HepG2 (cell line): ENCODE results near the gene MTHFD2. TPM values are rescaled to one million over a fixed set of nuclear protein-coding genes. Genes with fewer than 3 reads are reported as not detected.

Experiments used
- ARNTL ChIP-seq: sonication (generic); formaldehyde crosslinking; IDR thresholded peaks from 2 replicates; pipeline ENCODE4 v1.4.0; 2020; ENCODE audit warnings: mild to moderate bottlenecking, missing genetic modification reagents
- BCL6 ChIP-seq: IDR thresholded peaks from 2 replicates; pipeline ENCODE4 v1.6.1; 2016; ENCODE audit warnings: missing genetic modification reagents, missing compliant biosample characterization
- DNMT3B ChIP-seq: conservative IDR thresholded peaks from 2 replicates; pipeline ENCODE4 v1.6.1; 2016; ENCODE audit warnings: missing biosample characterization, control low read depth
- ELF3 ChIP-seq: IDR thresholded peaks from 2 replicates; pipeline ENCODE4 v1.6.1; 2016; ENCODE audit warnings: missing genetic modification reagents, missing compliant biosample characterization
- EP300 ChIP-seq, 3 experiments: sonication (generic) in 1 of 3; formaldehyde crosslinking in 1 of 3; IDR thresholded peaks; 2 replicates each; pipeline versions ENCODE4 v1.5.1 to v1.6.1; 2011 to 2020; ENCODE audit warnings: low read depth in 2 of 3, low read length in 2 of 3, borderline replicate concordance in 1 of 3, improper control_type of control experiment in 1 of 3, mild to moderate bottlenecking in 1 of 3, missing genetic modification reagents in 1 of 3, moderate library complexity in 1 of 3
- FOXK1 ChIP-seq: sonication (generic); formaldehyde crosslinking; IDR thresholded peaks from 2 replicates; pipeline ENCODE4 v1.4.0; 2020; ENCODE audit warnings: low read depth, missing genetic modification reagents, borderline replicate concordance
- FOXM1 ChIP-seq: sonication (generic); formaldehyde crosslinking; IDR thresholded peaks from 2 replicates; pipeline ENCODE4 v1.5.0; 2020; ENCODE audit warnings: missing genetic modification reagents
- HBP1 ChIP-seq: IDR thresholded peaks from 2 replicates; pipeline ENCODE4 v1.6.1; 2016; ENCODE audit warnings: low read depth, control low read depth
- HNRNPL ChIP-seq: fragments of 200-400 bp; formaldehyde crosslinking; IDR thresholded peaks from 2 replicates; pipeline ENCODE4 v1.6.1; 2017; ENCODE audit warnings: mild to moderate bottlenecking, low read depth, low read length
- KDM2A ChIP-seq: sonication (generic); formaldehyde crosslinking; IDR thresholded peaks from 2 replicates; pipeline ENCODE4 v1.4.0; 2020; ENCODE audit warnings: low read depth, missing genetic modification reagents, borderline replicate concordance
- KDM5A ChIP-seq: fragments of 200-600 bp; sonication (generic); IDR thresholded peaks from 2 replicates; pipeline ENCODE4 v1.7.0; 2018; ENCODE audit warnings: antibody characterized with exemption, mild to moderate bottlenecking, low read length, borderline replicate concordance
- KLF6 ChIP-seq: IDR thresholded peaks from 2 replicates; pipeline ENCODE4 v1.8.0; 2016; ENCODE audit warnings: missing biosample characterization, missing genetic modification reagents
- MED8 ChIP-seq: sonication (generic); formaldehyde crosslinking; IDR thresholded peaks from 2 replicates; pipeline ENCODE4 v1.8.1; 2023; ENCODE audit warnings: mild to moderate bottlenecking, missing genetic modification reagents; ENCODE audit not compliant: insufficient replicate concordance
- MEIS2 ChIP-seq: sonication (generic); formaldehyde crosslinking; IDR thresholded peaks from 2 replicates; pipeline ENCODE4 v1.9.0; 2021; ENCODE audit warnings: mild to moderate bottlenecking, missing genetic modification reagents
- NR2F6 ChIP-seq, 2 experiments: IDR thresholded peaks; 2 replicates each; pipeline ENCODE4 v1.6.1; 2016; ENCODE audit warnings: antibody characterized with exemption in 1 of 2, mild to moderate bottlenecking in 1 of 2
- PITX1 ChIP-seq: sonication (generic); formaldehyde crosslinking; IDR thresholded peaks from 2 replicates; pipeline ENCODE4 v1.5.1; 2020; ENCODE audit warnings: mild to moderate bottlenecking, missing genetic modification reagents
- SYNCRIP ChIP-seq: fragments of 200-400 bp; formaldehyde crosslinking; IDR thresholded peaks from 2 replicates; pipeline ENCODE4 v1.6.1; 2018; ENCODE audit warnings: mild to moderate bottlenecking, low read depth, low read length; ENCODE audit not compliant: insufficient read depth
- ZFP82 ChIP-seq: sonication (generic); formaldehyde crosslinking; IDR thresholded peaks from 2 replicates; pipeline ENCODE4 v1.5.1; 2020; ENCODE audit warnings: mild to moderate bottlenecking, missing genetic modification reagents, borderline replicate concordance
- ZNF101 ChIP-seq: sonication (generic); formaldehyde crosslinking; IDR thresholded peaks from 2 replicates; pipeline ENCODE4 v1.4.0; 2020; ENCODE audit warnings: mild to moderate bottlenecking, low read depth, missing genetic modification reagents, borderline replicate concordance
- ZNF18 ChIP-seq: sonication (generic); formaldehyde crosslinking; IDR thresholded peaks from 2 replicates; pipeline ENCODE4 v1.8.0; 2022; ENCODE audit warnings: mild to moderate bottlenecking, missing genetic modification reagents; ENCODE audit not compliant: insufficient replicate concordance
- ZNF552 ChIP-seq: sonication (generic); formaldehyde crosslinking; IDR thresholded peaks from 2 replicates; pipeline ENCODE4 v1.9.0; 2022; ENCODE audit warnings: missing genetic modification reagents, mild to moderate bottlenecking, borderline replicate concordance
- ZNF607 ChIP-seq: sonication (generic); formaldehyde crosslinking; IDR thresholded peaks from 2 replicates; pipeline ENCODE4 v1.5.1; 2020; ENCODE audit warnings: missing genetic modification reagents, mild to moderate bottlenecking, borderline replicate concordance
- polyA plus RNA-seq, 8 experiments: library from polyadenylated mRNA; depleted of rRNA in 3 of 8; stranded (reverse) in 7 of 8; unstranded in 1 of 8; fragments of >200 nt; fragmentation: Illumina TruSeq in 4 of 8; extraction: Trizol in 4 of 8; gene quantifications; 2 replicates each; pipeline versions ENCODE4 v1.2.1 to v1.2.3, GENCODE V29; 2011 to 2016; ENCODE audit warnings: low read depth in 4 of 8, missing spikeins in 1 of 8, mixed read lengths in 1 of 8; ENCODE audit not compliant: insufficient read depth in 1 of 8
- total RNA-seq, 5 experiments: library from RNA; depleted of rRNA; stranded (reverse); fragments of >200 nt; fragmentation: Illumina TruSeq; extraction: Trizol; gene quantifications; 2 replicates each; pipeline ENCODE4 v1.2.3, GENCODE V29; 2016; ENCODE audit warnings: low read depth in 1 of 5
- TF ChIP-seq, protein P1 (sequence below): sonication (generic); formaldehyde crosslinking; IDR thresholded peaks from 2 replicates; pipeline ENCODE4 v1.4.0; 2020; ENCODE audit warnings: missing genetic modification reagents, borderline replicate concordance
- TF ChIP-seq, protein P2 (sequence below): sonication (generic); formaldehyde crosslinking; IDR thresholded peaks from 2 replicates; pipeline ENCODE4 v1.5.0; 2020; ENCODE audit warnings: missing genetic modification reagents, mild to moderate bottlenecking, borderline replicate concordance

Gene MTHFD2
- total and polyA plus RNA-seq, 2 of the 13 experiments (the other 11 are each of a cell fraction or from before 2014, with no cell fraction given), result 188 to 269 TPM

DNA sequence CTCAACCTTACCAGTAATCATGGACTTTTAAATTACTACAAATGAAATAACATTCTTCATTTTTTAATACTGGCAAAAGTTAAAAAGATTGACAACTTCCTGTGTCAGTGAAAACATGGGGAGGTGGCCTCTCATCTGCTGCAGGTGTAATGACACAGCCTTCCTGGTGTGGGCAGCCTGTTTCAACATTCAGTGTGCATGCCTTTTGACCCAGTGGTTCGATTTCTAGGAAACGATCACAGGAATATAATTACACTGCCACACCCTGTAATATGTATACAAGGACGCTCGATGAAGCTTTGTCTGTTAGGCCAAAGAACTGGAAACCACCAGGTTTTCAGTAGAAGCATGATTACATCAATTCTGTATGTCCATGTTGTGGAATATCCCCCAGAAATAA, 68.7 kb downstream of the MTHFD2 start (continued):
- TF ChIP-seq HBP1 (CRISPR knock-in tag) (no peak), MEIS2 (CRISPR knock-in tag) (no peak), ZNF552 (no peak), ELF3 (CRISPR knock-in tag) (peak; percentile 44; the same call in 1 of the 2 replicates), EP300 (IDR thresholded peaks at IDR 0.05; ENCODE audit: low read depth in 2 of 2, low read length in 2 of 2) (no peak), EP300 (CRISPR knock-in tag; IDR thresholded peaks at IDR 0.05; ENCODE audit: borderline replicate concordance) (no peak), KDM5A (no peak), ARNTL (no peak), SYNCRIP (no peak), ZNF18 (CRISPR knock-in tag) (no peak), BCL6 (CRISPR knock-in tag) (peak; percentile 98), ZNF607 (no peak), ZFP82 (CRISPR knock-in tag) (no peak), PITX1 (CRISPR knock-in tag) (no peak), KLF6 (no peak), FOXM1 (CRISPR knock-in tag) (no peak), NR2F6 (IDR thresholded peaks at IDR 0.05) (0 out of 2 replicates have a peak, but pooled peaks have one; percentile 23), NR2F6 (CRISPR knock-in tag; IDR thresholded peaks at IDR 0.05) (peak; percentile 45; the same call in 1 of the 2 replicates), FOXK1 (CRISPR knock-in tag) (peak; percentile 49; the same call in 1 of the 2 replicates), ZNF101 (CRISPR knock-in tag) (no peak), HNRNPL (no peak), KDM2A (CRISPR knock-in tag) (no peak), DNMT3B (CRISPR knock-in tag) (no peak), MED8 (CRISPR knock-in tag) (no peak)
- TF ChIP-seq, protein P1, sequence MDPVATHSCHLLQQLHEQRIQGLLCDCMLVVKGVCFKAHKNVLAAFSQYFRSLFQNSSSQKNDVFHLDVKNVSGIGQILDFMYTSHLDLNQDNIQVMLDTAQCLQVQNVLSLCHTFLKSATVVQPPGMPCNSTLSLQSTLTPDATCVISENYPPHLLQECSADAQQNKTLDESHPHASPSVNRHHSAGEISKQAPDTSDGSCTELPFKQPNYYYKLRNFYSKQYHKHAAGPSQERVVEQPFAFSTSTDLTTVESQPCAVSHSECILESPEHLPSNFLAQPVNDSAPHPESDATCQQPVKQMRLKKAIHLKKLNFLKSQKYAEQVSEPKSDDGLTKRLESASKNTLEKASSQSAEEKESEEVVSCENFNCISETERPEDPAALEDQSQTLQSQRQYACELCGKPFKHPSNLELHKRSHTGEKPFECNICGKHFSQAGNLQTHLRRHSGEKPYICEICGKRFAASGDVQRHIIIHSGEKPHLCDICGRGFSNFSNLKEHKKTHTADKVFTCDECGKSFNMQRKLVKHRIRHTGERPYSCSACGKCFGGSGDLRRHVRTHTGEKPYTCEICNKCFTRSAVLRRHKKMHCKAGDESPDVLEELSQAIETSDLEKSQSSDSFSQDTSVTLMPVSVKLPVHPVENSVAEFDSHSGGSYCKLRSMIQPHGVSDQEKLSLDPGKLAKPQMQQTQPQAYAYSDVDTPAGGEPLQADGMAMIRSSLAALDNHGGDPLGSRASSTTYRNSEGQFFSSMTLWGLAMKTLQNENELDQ (CRISPR knock-in tag), result no peak
- TF ChIP-seq, protein P2, sequence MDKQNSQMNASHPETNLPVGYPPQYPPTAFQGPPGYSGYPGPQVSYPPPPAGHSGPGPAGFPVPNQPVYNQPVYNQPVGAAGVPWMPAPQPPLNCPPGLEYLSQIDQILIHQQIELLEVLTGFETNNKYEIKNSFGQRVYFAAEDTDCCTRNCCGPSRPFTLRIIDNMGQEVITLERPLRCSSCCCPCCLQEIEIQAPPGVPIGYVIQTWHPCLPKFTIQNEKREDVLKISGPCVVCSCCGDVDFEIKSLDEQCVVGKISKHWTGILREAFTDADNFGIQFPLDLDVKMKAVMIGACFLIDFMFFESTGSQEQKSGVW (CRISPR knock-in tag), result no peak
